HepG2 (cell line): ENCODE data around the gene LRRC4. TPM values are rescaled to one million over a fixed set of nuclear protein-coding genes. Genes with fewer than 3 reads are reported as not detected.

Source experiments
- ATAC-seq: fragments of 200-7000 bp; cut with Tn5 transposase; 3 replicates; pipeline ENCODE4 v1.9.1; 2020; ENCODE audit warnings: mild to moderate bottlenecking, moderate library complexity
- BruUV-seq: library from RNA; stranded (reverse); fragments of 400-500 nt; replicated peaks from 2 replicates; lab custom pipeline; 2021; lab: Mats Ljungman, UMichigan
- CTCF ChIA-PET: fragments of 300-600 bp; formaldehyde crosslinking; extraction: SDS; loops from one replicate; lab custom pipeline; 2021; ENCODE audit warnings: low total read pairs, inconsistent platforms, low intra/inter-chr PET ratio; lab: Yijun Ruan, JAX
- POLR2A ChIA-PET: fragments of 350-600 bp; sonication (Branson Sonifier 250); formaldehyde crosslinking; loops from one replicate; lab custom pipeline; 2020; ENCODE audit warnings: antibody characterized with exemption, inconsistent platforms; lab: Yijun Ruan, JAX
- DNase-seq: peaks from one replicate; pipeline ENCODE4 v3.0.0-alpha.2; 2015; ENCODE audit warnings: low spot score
- FAIRE-seq: peaks from 3 replicates; lab custom pipeline; 2011; peaks lifted over from hg19 to GRCh38; lab: Jason Lieb, UNC
- H2AFZ ChIP-seq: one replicate; pipeline ENCODE4 v1.6.1; 2011; ENCODE audit warnings: low read length, inconsistent platforms
- H3K27ac ChIP-seq: fragments of 300-600 bp; 3 replicates; pipeline ENCODE4 v1.8.0; 2011; ENCODE audit warnings: mixed run types, mild to moderate bottlenecking, mixed read lengths, low read length, inconsistent platforms; ENCODE audit not compliant: insufficient read depth; ENCODE audit errors: extremely low read length
- H3K27me3 ChIP-seq, 2 experiments: fragments of 200-600 bp in 1 of 2; 2 replicates in 1 of 2; 3 replicates in 1 of 2; pipeline versions ENCODE4 v1.6.0 to v1.8.0; 2011; ENCODE audit warnings: low read length in 2 of 2, mild to moderate bottlenecking in 2 of 2, moderate library complexity in 2 of 2, inconsistent platforms in 1 of 2; ENCODE audit not compliant: insufficient read depth in 2 of 2, control insufficient read depth in 1 of 2
- H3K36me3 ChIP-seq, 2 experiments: fragments of 200-600 bp in 1 of 2; replicated peaks in 1 of 2; 2 replicates in 1 of 2; 3 replicates in 1 of 2; pipeline versions ENCODE4 v1.5.1 to v1.8.0; 2011; ENCODE audit warnings: low read length in 2 of 2, inconsistent platforms in 1 of 2; ENCODE audit not compliant: insufficient read depth in 2 of 2, control insufficient read depth in 1 of 2
- H3K4me1 ChIP-seq: 2 replicates; pipeline ENCODE4 v1.5.1; 2012; ENCODE audit warnings: low read length, inconsistent platforms; ENCODE audit not compliant: insufficient read depth
- H3K4me2 ChIP-seq: 2 replicates; pipeline ENCODE4 v1.6.0; 2011; ENCODE audit warnings: low read depth, low read length, inconsistent platforms
- H3K4me3 ChIP-seq, 3 experiments: fragments of 200-600 bp in 1 of 3; sonication (generic), shearing (Covaris generic) in 1 of 3; replicated peaks in 1 of 3; 2 replicates each; pipeline ENCODE4 v1.5.1; 2011 to 2016; ENCODE audit warnings: low read length in 3 of 3, inconsistent platforms in 2 of 3, low read depth in 2 of 3, mild to moderate bottlenecking in 2 of 3, control low read depth in 1 of 3, mixed read lengths in 1 of 3; ENCODE audit not compliant: insufficient read depth in 1 of 3
- H3K79me2 ChIP-seq: one replicate; pipeline ENCODE4 v1.6.1; 2011; ENCODE audit warnings: low read length, inconsistent platforms; ENCODE audit not compliant: insufficient read depth
- H3K9ac ChIP-seq: 2 replicates; pipeline ENCODE4 v1.6.0; 2011; ENCODE audit warnings: mild to moderate bottlenecking, low read depth, low read length, inconsistent platforms; ENCODE audit not compliant: insufficient read depth
- H3K9me3 ChIP-seq: 2 replicates; pipeline ENCODE4 v1.5.1; 2012; ENCODE audit warnings: mild to moderate bottlenecking, low read length
- H4K20me1 ChIP-seq: 2 replicates; pipeline ENCODE4 v1.6.0; 2011; ENCODE audit warnings: inconsistent platforms, mild to moderate bottlenecking, low read length, moderate library complexity; ENCODE audit not compliant: insufficient read depth
- FOXA1 ChIP-seq, 2 experiments: fragments of 450-650 bp in 1 of 2; sonication (generic) in 1 of 2; formaldehyde crosslinking in 1 of 2; IDR thresholded peaks; 2 replicates each; pipeline versions ENCODE4 v1.4.0 to v1.6.1; 2016 to 2020; ENCODE audit warnings: missing genetic modification reagents in 1 of 2
- MIER3 ChIP-seq: IDR thresholded peaks from 2 replicates; pipeline ENCODE4 v1.6.1; 2016; ENCODE audit warnings: missing compliant biosample characterization, borderline replicate concordance
- MTF1 ChIP-seq: sonication (generic); formaldehyde crosslinking; IDR thresholded peaks from 2 replicates; pipeline ENCODE4 v1.5.0; 2020; ENCODE audit warnings: missing genetic modification reagents
- SNAPC5 ChIP-seq: sonication (generic); formaldehyde crosslinking; IDR thresholded peaks from 2 replicates; pipeline ENCODE4 v1.8.1; 2023; ENCODE audit warnings: mild to moderate bottlenecking, missing genetic modification reagents, borderline replicate concordance
- ZNF646 ChIP-seq: sonication (generic); formaldehyde crosslinking; IDR thresholded peaks from 2 replicates; pipeline ENCODE4 v1.9.0; 2021; ENCODE audit warnings: mild to moderate bottlenecking, missing genetic modification reagents
- WGBS: methylation state at CpG from one replicate; pipeline ENCODE4 v1.1.6; 2017; ENCODE audit warnings: low lambda C conversion rate; 5-methylcytosine and 5-hydroxymethylcytosine counted together
- in situ Hi-C: cut with HindIII; loops from 2 replicates; pipeline ENCODE4 v1.10.0; 2017; ENCODE audit warnings: low pct_unique_long_range_greater_than_20kb; ENCODE audit not compliant: extremely low pct_ligation_motif_present
- intact Hi-C: fragments of 100-400 bp; cut with micrococcal nuclease; formaldehyde crosslinking; loops from one replicate; pipeline ENCODE4 v1.10.0; 2022; ENCODE audit not compliant: unreplicated experiment
- polyA plus RNA-seq, 8 experiments: library from polyadenylated mRNA; depleted of rRNA in 3 of 8; stranded (reverse) in 7 of 8; unstranded in 1 of 8; fragments of >200 nt; fragmentation: Illumina TruSeq in 4 of 8; extraction: Trizol in 4 of 8; gene quantifications; 2 replicates each; pipeline versions ENCODE4 v1.2.1 to v1.2.3, GENCODE V29; 2011 to 2016; ENCODE audit warnings: low read depth in 4 of 8, missing spikeins in 1 of 8, mixed read lengths in 1 of 8; ENCODE audit not compliant: insufficient read depth in 1 of 8
- total RNA-seq, 5 experiments: library from RNA; depleted of rRNA; stranded (reverse); fragments of >200 nt; fragmentation: Illumina TruSeq; extraction: Trizol; gene quantifications; 2 replicates each; pipeline ENCODE4 v1.2.3, GENCODE V29; 2016; ENCODE audit warnings: low read depth in 1 of 5
- TF ChIP-seq, protein P1 (sequence below): sonication (generic); formaldehyde crosslinking; IDR thresholded peaks from 2 replicates; pipeline ENCODE4 v1.4.0; 2020; ENCODE audit warnings: missing genetic modification reagents, borderline replicate concordance

LRRC4 gene
- total and polyA plus RNA-seq, 2 of the 13 experiments (the other 11 are each of a cell fraction or from before 2014, with no cell fraction given) = not detected

GRCh38 chr7:128041203-128041602, 10.0 kb upstream of the LRRC4 start:
- H2AFZ ChIP-seq = no peak overlapping the region
- 87% methylated on average over 7 of the region's 7 CpGs for WGBS
- FAIRE-seq (no peak), ATAC-seq (no peak)
- no peaks in the 10 kb centered on the region for H3K9me3 ChIP-seq
- no peak overlapping the region for H3K4me3 ChIP-seq
- no peaks in the 10 kb centered on the region for H3K27me3 ChIP-seq
- TF ChIP-seq, protein P1, sequence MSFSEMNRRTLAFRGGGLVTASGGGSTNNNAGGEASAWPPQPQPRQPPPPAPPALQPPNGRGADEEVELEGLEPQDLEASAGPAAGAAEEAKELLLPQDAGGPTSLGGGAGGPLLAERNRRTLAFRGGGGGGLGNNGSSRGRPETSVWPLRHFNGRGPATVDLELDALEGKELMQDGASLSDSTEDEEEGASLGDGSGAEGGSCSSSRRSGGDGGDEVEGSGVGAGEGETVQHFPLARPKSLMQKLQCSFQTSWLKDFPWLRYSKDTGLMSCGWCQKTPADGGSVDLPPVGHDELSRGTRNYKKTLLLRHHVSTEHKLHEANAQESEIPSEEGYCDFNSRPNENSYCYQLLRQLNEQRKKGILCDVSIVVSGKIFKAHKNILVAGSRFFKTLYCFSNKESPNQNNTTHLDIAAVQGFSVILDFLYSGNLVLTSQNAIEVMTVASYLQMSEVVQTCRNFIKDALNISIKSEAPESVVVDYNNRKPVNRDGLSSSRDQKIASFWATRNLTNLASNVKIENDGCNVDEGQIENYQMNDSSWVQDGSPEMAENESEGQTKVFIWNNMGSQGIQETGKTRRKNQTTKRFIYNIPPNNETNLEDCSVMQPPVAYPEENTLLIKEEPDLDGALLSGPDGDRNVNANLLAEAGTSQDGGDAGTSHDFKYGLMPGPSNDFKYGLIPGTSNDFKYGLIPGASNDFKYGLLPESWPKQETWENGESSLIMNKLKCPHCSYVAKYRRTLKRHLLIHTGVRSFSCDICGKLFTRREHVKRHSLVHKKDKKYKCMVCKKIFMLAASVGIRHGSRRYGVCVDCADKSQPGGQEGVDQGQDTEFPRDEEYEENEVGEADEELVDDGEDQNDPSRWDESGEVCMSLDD (CRISPR knock-in tag) = no peak
- TF ChIP-seq MIER3 (CRISPR knock-in tag) (no peak), MTF1 (CRISPR knock-in tag) (no peak), FOXA1 (IDR thresholded peaks at IDR 0.05) (no peak), FOXA1 (CRISPR knock-in tag; IDR thresholded peaks at IDR 0.05) (no peak), ZNF646 (CRISPR knock-in tag) (no peak), SNAPC5 (CRISPR knock-in tag) (no peak)
- TF ChIP-seq, all 625 proteins: peak for 0
- ChIA-PET CTCF (no interaction called here), POLR2A (no interaction called here)
- in situ Hi-C loops = no loop called here
- BruUV-seq = no TSS peak
- Histone ChIP-seq H3K79me2 (no peaks in the 10 kb centered on the region), H3K4me1 (no peaks in the 10 kb centered on the region), H3K4me2 (no peak overlapping the region), H3K36me3 (peaks cover 12 to 36% of the 10 kb centered on the region in 2 experiments), H4K20me1 (no peaks in the 10 kb centered on the region), H3K27ac (no peak overlapping the region), H3K9ac (no peak overlapping the region)
- no peak for DNase-seq
- intact Hi-C loops = no loop called here
